Hepatic stellate cell (primary cell): ENCODE data around the gene C1orf21.

Experiments used
- DNase-seq: peaks from one replicate; pipeline ENCODE4 v3.0.0; 2011; ENCODE audit warnings: low spot score

C1orf21 gene

DNA sequence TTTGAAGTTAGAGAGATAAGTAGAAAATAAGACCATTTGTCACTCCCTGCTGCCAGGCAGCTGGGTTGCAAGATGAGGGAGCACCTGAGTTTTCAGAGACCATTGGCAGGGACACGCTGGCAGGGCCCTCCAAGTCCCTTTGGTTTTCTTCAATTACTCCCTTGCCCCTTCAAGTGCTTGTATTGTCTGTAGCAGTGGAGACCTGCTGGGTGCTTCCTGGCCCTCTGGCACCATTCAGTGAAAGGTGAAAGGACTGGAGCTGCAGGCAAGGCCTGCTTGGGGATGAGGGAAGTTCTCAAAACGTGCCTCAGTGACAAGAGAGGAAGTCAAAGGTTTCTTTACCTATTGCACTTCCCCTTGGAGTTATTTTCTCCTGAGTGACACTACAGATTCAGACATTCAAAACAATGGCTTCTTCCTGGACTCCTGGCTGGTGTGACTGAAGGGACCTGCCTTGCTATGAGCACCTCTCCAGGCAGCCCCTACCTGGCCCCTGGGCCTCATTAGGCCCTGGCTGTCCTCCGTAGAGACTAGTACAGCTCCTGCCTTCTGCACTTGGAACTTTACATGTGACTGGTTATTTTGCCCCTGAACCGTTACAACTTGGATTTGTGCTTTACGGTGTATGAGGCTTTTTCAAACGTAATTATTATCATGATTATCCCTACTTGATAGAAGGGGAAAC, 100.1 kb downstream of the C1orf21 start:
- DNase-seq: no peak

GRCh38 chr1:184487531-184488193, 100.8 kb downstream of the C1orf21 start:
- no peak for DNase-seq

- no peak for DNase-seq
Observed at GRCh38 chr1:184489908-184490307, 103.1 kb downstream of the C1orf21 start.

- DNase-seq: no peak
Observed at GRCh38 chr1:184492536-184492935, 105.7 kb downstream of the C1orf21 start.

DNA sequence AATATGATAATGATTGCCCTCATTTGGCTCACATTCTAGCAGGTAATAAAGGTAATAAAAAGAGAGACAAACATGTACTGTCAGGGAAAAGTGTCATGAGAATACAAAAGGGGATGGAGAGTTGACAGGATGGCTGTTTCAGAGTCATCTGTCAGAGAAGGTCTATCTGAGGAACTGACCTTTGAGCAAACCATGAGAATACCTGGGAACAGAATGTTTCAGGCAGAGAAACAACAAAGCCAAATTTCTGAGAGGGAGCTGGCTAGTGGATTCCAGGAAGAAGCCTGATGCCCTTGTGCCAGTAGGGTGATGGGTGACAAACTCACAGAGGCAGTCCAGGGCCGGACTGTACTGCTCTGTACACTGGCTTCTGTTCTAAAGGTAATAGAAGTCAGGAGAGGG, 107.2 kb downstream of the C1orf21 start:
- DNase-seq: no peak

GRCh38 chr1:184494929-184495328, 108.1 kb downstream of the C1orf21 start:
- no peak for DNase-seq

DNA sequence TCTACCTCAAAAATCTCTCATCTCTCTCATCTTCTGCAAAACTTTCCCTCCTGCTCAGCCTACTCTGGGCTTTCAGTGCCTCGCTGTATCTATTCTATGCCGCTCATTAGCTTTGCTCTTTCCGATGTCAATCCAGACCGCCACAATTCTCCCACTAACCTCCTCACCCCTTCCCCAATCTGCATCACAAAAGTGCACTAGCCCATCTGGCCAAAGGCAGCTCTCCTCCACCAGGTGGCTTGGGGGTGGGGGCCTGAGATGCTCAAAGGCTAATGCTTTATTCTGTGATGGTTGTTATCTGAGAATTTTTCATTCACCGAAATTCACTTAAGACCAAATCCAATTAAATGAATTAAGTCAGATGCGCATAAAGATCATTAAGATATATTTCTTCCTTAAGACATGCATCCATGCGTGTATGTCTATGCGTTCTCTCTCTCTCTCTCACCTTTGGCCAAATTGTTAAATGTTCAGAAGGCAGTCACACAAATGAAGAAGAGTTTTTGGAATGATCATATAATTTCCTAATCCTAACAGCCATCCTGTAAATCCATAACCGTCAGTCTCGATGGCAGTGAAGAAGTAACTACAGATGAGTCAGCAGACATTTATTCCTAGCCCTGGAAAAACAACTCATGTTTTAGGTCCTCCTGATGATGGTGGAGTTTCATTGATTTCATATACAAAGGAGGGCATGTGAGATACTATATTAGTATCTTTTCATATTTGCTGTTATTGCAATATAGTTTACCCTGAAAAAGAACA, 111.3 kb downstream of the C1orf21 start:
- no peak for DNase-seq

- no peak for DNase-seq
Observed at GRCh38 chr1:184499616-184500015, 112.8 kb downstream of the C1orf21 start.

DNA sequence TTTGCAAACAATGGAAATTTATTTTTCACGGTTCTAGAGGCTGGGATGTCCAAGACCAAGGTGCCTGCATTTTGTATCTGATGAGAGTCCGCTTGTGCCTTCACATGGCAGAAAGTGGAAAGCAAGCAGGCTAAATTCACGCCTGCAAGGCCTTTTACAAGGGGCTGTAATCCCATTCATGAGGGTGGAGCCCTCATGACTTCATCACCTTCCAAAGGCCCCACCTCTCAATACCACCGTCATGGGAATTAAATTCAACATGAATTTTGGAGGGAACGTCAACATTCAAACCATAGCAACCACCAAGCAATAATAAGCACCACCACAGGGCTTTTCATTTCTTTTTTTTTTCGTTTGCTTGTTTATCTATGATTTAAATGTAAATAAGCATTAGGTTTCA, 115.3 kb downstream of the C1orf21 start:
- DNase-seq: no peak

DNA sequence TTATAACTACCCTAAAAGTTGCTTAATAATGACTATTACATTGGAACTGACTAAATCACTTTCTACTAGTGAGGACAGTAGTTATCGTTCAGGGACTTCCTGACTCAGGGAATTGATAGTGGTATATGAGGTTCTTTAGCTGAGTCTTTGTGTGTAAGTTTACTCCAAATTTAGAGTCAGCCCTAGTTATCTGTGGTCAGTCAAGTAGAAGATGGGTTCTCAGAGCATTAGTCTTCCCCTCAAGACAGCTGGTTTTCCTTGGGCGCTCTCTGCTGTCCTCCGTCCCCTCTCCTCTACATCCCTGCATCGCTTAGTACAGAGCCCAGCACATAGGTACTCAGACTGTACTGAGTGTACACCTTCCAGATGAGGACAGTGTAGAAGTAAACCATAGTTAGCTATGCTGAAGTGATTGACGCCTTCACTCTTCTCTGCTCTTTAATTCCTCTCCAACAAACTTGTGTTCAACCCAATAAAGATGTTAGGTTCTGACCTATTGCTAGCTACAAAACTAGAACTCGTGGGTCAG, 116.5 kb downstream of the C1orf21 start:
- no peak for DNase-seq

GRCh38 chr1:184504040-184504954, 117.5 kb downstream of the C1orf21 start:
- no peak for DNase-seq

- no peak for DNase-seq
Observed at GRCh38 chr1:184504955-184505338, 118.1 kb downstream of the C1orf21 start.

DNA sequence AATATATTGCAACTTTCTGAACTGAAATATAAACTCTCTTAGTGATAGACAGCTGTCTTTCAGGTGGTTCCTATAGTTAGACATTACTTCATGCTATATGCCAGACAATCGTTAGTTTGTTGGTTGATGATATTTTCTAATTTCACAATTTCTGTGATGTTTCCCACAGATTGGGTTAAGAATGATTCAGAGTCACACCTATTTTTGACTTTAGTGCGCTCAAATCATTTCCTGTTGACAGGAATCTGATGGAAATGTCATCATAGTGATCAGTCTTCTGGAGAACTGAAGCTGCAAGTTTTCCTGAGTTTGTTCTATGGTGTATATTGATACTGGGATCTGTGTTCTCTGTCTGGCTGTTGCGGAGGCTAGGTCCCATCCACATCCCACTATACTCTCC, 119.7 kb downstream of the C1orf21 start:
- no peak for DNase-seq

- DNase-seq: no peak
Observed at GRCh38 chr1:184507165-184507564, 120.3 kb downstream of the C1orf21 start.

- DNase-seq: no peak
Observed at GRCh38 chr1:184507604-184508280, 120.9 kb downstream of the C1orf21 start.

DNA sequence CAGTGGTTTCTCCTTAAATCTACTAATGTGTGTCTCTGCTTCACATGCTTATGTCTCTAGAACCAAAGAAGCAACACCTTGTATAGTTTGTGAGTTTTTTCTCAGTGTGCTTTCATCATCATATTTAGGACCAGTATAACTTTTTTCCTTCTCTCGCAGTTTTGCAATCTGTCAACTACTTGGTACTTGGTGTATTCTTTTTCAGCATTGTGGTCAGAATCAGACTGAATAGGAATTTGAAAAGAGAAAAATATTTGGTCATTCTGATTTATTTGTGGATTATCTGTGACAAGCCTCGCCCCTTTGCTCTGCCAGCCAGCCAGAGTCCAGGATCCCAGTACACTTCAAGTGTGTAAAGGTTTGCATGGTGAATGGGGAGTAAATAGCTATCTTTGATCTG, 122.3 kb downstream of the C1orf21 start:
- no peak for DNase-seq

GRCh38 chr1:184510110-184510509, 123.3 kb downstream of the C1orf21 start:
- DNase-seq: no peak

DNA sequence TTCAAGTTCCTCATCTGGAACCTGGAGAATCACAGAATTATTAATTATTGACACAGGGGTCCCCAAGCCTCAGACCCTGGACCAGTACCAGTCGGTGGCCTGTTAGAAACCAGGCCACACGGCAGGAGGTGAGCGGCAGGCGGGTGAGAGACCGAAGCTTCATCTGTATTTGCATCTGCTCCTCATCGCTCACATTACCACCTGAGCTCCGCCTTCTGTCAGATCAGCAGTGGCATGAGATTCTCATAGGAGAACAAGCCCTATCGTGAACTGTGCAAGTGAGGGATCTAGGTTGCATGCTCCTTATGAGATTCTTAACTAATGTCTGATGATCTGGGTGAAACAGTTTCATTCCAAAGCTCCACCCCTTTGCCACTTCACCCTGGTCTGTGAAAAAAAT, 125.9 kb downstream of the C1orf21 start:
- no peak for DNase-seq

GRCh38 chr1:184513421-184513820, 126.6 kb downstream of the C1orf21 start:
- DNase-seq: no peak

- DNase-seq: no peak
Observed at GRCh38 chr1:184513966-184514365, 127.1 kb downstream of the C1orf21 start.

DNA sequence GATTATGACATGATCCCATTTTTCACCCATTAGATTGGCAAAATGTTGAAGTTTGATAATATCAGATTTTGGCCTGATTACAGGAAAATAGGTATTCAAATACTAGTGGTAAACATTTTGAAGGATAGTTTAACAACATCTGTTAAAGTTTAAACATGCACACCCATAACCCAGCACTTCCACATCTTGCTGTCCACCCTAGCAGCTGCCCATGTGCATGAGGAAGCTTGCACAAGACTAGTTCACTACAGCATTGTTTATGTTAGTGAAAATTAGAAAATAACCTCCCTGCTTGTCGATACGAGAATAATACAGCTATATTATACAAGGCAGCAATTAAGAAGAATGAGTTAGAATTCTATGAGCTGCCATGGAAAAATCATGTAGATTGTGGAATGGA, 127.6 kb downstream of the C1orf21 start:
- no peak for DNase-seq
